ENCODE results near the gene FBXL5.

DNA sequence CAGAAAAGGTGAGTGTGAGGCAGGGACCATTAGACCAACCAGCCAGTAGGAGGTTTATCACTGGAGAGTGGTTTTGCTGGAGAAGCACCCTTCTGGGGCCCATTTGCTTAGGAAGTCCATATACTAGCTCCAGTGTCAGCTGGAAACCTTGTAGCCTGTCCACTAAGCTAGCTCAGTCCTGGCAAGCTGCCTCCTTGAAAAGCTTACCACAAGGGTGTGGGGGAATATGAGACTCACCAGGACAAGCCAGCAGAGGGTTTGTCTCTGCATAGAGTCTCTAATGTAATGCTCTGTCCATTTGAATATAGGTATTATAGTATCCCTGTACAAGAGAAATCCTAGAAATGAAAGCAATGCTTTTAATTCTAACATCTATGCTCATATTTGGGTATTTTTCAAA, 86.3 kb downstream of the FBXL5 start:
- TF ChIP-seq CTCF (IDR thresholded peaks at IDR 0.05 in 8 of 11, conservative IDR thresholded peaks at IDR 0.05 in 3 of 11), result no peak
- TF ChIP-seq POLR2A (IDR thresholded peaks at IDR 0.05), result no peak
